Fibroblast of lung (primary cell): Measurements from ENCODE around the gene TCEA3. TPM values are rescaled to one million over a fixed set of nuclear protein-coding genes. Genes with fewer than 3 reads are reported as not detected.

Experiments
- DNase-seq, 2 donors: peaks; one replicate each; pipeline versions ENCODE4 v3.0.0 to v3.0.0-alpha.2; 2010; ENCODE audit warnings: low read depth in 2 of 2
- H2AFZ ChIP-seq: 2 replicates; pipeline ENCODE4 v1.5.1; 2012; ENCODE audit warnings: low read length, control low read depth, inconsistent platforms
- H3K27ac ChIP-seq: 2 replicates; pipeline ENCODE4 v1.5.1; 2011; ENCODE audit warnings: low read length, control low read depth; ENCODE audit not compliant: insufficient read depth
- H3K27me3 ChIP-seq: 2 replicates; pipeline ENCODE4 v1.5.1; 2011; ENCODE audit warnings: mild to moderate bottlenecking, low read length; ENCODE audit not compliant: control insufficient read depth, insufficient read depth
- H3K36me3 ChIP-seq: 2 replicates; pipeline ENCODE4 v1.5.1; 2011; ENCODE audit warnings: low read length; ENCODE audit not compliant: control insufficient read depth, insufficient read depth
- H3K4me1 ChIP-seq: 2 replicates; pipeline ENCODE4 v1.5.1; 2011; ENCODE audit warnings: low read length; ENCODE audit not compliant: control insufficient read depth, insufficient read depth; ENCODE audit errors: extremely low read depth
- H3K4me2 ChIP-seq: 2 replicates; pipeline ENCODE4 v1.5.1; 2011; ENCODE audit warnings: low read length, control low read depth; ENCODE audit not compliant: insufficient read depth; ENCODE audit errors: extremely low read depth
- H3K4me3 ChIP-seq, 4 experiments: fragments of 200-600 bp in 1 of 4; sonication (generic) in 1 of 4; replicated peaks in 1 of 4; 2 replicates each; pipeline ENCODE4 v1.5.1; 2011 to 2016; ENCODE audit warnings: low read length in 4 of 4, low read depth in 3 of 4, mild to moderate bottlenecking in 3 of 4, control low read depth in 2 of 4, inconsistent platforms in 1 of 4, mixed read lengths in 1 of 4; ENCODE audit not compliant: insufficient read depth in 1 of 4; ENCODE audit errors: control extremely low read depth in 1 of 4
- H3K79me2 ChIP-seq: 2 replicates; pipeline ENCODE4 v1.5.1; 2012; ENCODE audit warnings: mild to moderate bottlenecking, low read length, inconsistent platforms; ENCODE audit not compliant: control insufficient read depth, insufficient read depth
- H3K9ac ChIP-seq: 2 replicates; pipeline ENCODE4 v1.5.1; 2011; ENCODE audit warnings: mild to moderate bottlenecking, low read length, control low read depth; ENCODE audit not compliant: insufficient read depth
- H3K9me3 ChIP-seq: 2 replicates; pipeline ENCODE4 v1.5.1; 2012; ENCODE audit warnings: low read depth, low read length; ENCODE audit not compliant: control insufficient read depth, insufficient read depth
- H4K20me1 ChIP-seq: 2 replicates; pipeline ENCODE4 v1.5.1; 2011; ENCODE audit warnings: low read length; ENCODE audit not compliant: control insufficient read depth, insufficient read depth; ENCODE audit errors: extremely low read depth
- EZH2 ChIP-seq: IDR thresholded peaks from 2 replicates; pipeline ENCODE4 v1.5.1; 2012; ENCODE audit warnings: low read length, control low read depth, mild to moderate bottlenecking; ENCODE audit errors: missing control alignments
- polyA minus RNA-seq: library from RNA; depleted of rRNA, polyadenylated mRNA; stranded (reverse); fragments of >200 nt; gene quantifications from 2 replicates; pipeline ENCODE4 v1.2.3, GENCODE V29; 2011; ENCODE audit warnings: low replicate concordance
- polyA plus RNA-seq, 2 donors: library from polyadenylated mRNA; depleted of rRNA in 1 of 2; stranded (reverse) in 1 of 2; unstranded in 1 of 2; fragments of >200 nt; gene quantifications; 2 replicates each; pipeline ENCODE4 v1.2.1, GENCODE V29; 2011 to 2012; ENCODE audit warnings: missing spikeins in 1 of 2
- total RNA-seq: library from RNA; depleted of rRNA; stranded (reverse); fragments of >200 nt; gene quantifications from 2 replicates; pipeline ENCODE4 v1.2.1, GENCODE V29; 2014
- TF ChIP-seq, protein P1 (sequence below), 2 donors: IDR thresholded peaks in 1 of 2; conservative IDR thresholded peaks in 1 of 2; 1 replicate in 1 of 2; 2 replicates in 1 of 2; pipeline ENCODE4 v1.5.1; 2011 to 2012; ENCODE audit warnings: low read length in 2 of 2, control low read depth in 1 of 2, inconsistent platforms in 1 of 2, low read depth in 1 of 2, mild to moderate bottlenecking in 1 of 2

Gene TCEA3
- total RNA-seq (37.5 and 44.6 TPM in 2 replicates), polyA plus RNA-seq (11.9 and 12.3 TPM in 2 replicates), polyA minus RNA-seq (6.3 and 7.0 TPM in 2 replicates)
- 11.5 and 14.6 TPM in 2 replicates for polyA plus RNA-seq (2012)

GRCh38 chr1:23424293-23425192 is at the start of gene TCEA3:
TCEA3 (minus strand) TSS chr1:23424748; CDS start chr1:23424633, 115 bp downstream.
- peak; percentile 24 to 44 for DNase-seq
- H3K9me3 ChIP-seq = no peaks in the 10 kb centered on the region
- H3K79me2 ChIP-seq = no peaks in the 10 kb centered on the region
- H3K27ac ChIP-seq = no peak within 1 kb of the TSS
- peaks cover 1% of the 10 kb centered on the region for H3K36me3 ChIP-seq
- peak within 1 kb of the TSS; percentile 20 for H3K9ac ChIP-seq
- peak within 1 kb of the TSS; percentile 81 for H3K4me2 ChIP-seq
- H3K27me3 ChIP-seq = no peaks in the 10 kb centered on the region
- H3K4me3 ChIP-seq = peak within 1 kb of the TSS; percentile 25 to 61 (median 47)
- peaks cover 9% of the 10 kb centered on the region for H3K4me1 ChIP-seq
- no peaks in the 10 kb centered on the region for H4K20me1 ChIP-seq
- peak within 1 kb of the TSS; percentile 50 for H2AFZ ChIP-seq
- TF ChIP-seq, protein P1, sequence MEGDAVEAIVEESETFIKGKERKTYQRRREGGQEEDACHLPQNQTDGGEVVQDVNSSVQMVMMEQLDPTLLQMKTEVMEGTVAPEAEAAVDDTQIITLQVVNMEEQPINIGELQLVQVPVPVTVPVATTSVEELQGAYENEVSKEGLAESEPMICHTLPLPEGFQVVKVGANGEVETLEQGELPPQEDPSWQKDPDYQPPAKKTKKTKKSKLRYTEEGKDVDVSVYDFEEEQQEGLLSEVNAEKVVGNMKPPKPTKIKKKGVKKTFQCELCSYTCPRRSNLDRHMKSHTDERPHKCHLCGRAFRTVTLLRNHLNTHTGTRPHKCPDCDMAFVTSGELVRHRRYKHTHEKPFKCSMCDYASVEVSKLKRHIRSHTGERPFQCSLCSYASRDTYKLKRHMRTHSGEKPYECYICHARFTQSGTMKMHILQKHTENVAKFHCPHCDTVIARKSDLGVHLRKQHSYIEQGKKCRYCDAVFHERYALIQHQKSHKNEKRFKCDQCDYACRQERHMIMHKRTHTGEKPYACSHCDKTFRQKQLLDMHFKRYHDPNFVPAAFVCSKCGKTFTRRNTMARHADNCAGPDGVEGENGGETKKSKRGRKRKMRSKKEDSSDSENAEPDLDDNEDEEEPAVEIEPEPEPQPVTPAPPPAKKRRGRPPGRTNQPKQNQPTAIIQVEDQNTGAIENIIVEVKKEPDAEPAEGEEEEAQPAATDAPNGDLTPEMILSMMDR (conservative IDR thresholded peaks at IDR 0.05 in 1 of 2, IDR thresholded peaks at IDR 0.05 in 1 of 2; ENCODE audit: low read depth in 1 of 2, low read length in 2 of 2) = no peak
- TF ChIP-seq EZH2 = no peak

DNA sequence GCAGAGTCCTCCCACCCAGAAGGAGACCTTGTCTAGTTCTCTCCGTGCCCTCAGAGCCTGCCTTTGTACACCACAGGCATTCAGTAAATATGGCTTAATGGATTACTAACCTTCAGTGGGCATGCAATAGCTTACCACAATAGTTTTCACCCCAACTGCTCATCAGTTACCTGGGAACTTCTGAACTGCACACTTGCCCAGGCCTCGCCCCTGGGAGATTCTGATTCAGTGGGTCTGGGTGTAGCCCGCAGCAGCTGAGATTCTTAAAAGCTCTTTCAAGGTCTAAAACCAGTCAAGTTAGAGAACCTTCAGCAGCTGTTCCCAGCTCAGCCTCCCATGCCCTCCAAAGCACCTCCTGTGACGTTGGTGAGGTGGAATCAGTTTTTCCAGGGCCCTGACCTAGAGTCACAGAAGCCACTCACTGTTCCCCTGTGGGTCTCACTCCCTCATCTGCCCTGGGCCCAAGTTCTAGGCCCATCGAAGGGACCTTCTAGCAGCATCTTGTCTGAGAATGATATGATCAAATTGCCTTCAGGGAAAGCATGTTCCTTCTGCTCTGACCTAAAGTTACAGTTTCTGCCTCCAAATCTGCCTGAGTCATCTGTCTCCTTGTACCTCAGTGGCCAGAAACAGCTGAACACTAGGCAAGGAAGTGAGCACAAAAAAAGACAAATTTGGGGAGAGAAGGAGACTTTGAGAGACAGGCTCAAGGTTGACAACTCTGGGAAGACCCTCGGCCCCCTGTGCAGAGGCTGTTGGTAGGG is 48.7 kb upstream of the TCEA3 start:
- peak overlapping the region; percentile 37 for H3K4me2 ChIP-seq
- no peak for TF ChIP-seq EZH2
- TF ChIP-seq, protein P1 (conservative IDR thresholded peaks at IDR 0.05 in 1 of 2, IDR thresholded peaks at IDR 0.05 in 1 of 2; ENCODE audit: low read depth in 1 of 2, low read length in 2 of 2) = no peak
- H2AFZ ChIP-seq = no peak overlapping the region
- H4K20me1 ChIP-seq = no peaks in the 10 kb centered on the region
- H3K9me3 ChIP-seq = no peaks in the 10 kb centered on the region
- no peaks in the 10 kb centered on the region for H3K79me2 ChIP-seq
- H3K27me3 ChIP-seq = no peaks in the 10 kb centered on the region
- H3K9ac ChIP-seq = no peak overlapping the region
- no peaks in the 10 kb centered on the region for H3K36me3 ChIP-seq
- peak overlapping the region; percentile 13 for H3K27ac ChIP-seq
- H3K4me3 ChIP-seq = no peak overlapping the region
- peak; percentile 37 to 66 for DNase-seq
- peaks cover 31% of the 10 kb centered on the region for H3K4me1 ChIP-seq
